K562 (cell line): ENCODE measurements around the gene HYOU1.

Experiments used
- FOXA1 ChIP-seq: fragments of 450-650 bp; IDR thresholded peaks from 2 replicates; pipeline ENCODE4 v1.6.1; 2016; ENCODE audit warnings: mild to moderate bottlenecking, borderline replicate concordance
- TF ChIP-seq, protein P1 (sequence below): sonication (generic); formaldehyde crosslinking; IDR thresholded peaks from 2 replicates; pipeline ENCODE4 v1.8.1; 2023; ENCODE audit warnings: mild to moderate bottlenecking, missing genetic modification reagents

DNA sequence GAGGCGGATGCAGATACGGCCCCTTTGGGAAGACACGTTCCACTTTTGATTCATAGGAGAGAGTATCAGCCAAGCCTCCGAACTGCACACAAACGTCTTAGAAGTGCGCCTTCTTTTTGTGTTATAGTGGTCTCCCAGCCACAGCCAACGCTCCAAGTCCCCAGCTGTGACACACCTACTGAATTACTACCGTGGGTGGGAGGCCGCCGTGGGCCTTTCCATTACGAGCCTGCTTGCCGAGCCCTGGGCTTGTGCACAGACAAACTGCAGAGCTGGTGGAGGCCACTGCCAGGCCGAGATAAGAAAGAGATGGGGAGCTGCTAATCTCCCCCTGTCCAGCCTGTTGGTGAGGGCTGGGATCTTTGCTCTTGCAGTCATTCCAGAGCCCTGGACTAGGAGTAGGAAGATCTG is 28.4 kb upstream of the HYOU1 start:
- TF ChIP-seq FOXA1: no peak
- TF ChIP-seq, protein P1, sequence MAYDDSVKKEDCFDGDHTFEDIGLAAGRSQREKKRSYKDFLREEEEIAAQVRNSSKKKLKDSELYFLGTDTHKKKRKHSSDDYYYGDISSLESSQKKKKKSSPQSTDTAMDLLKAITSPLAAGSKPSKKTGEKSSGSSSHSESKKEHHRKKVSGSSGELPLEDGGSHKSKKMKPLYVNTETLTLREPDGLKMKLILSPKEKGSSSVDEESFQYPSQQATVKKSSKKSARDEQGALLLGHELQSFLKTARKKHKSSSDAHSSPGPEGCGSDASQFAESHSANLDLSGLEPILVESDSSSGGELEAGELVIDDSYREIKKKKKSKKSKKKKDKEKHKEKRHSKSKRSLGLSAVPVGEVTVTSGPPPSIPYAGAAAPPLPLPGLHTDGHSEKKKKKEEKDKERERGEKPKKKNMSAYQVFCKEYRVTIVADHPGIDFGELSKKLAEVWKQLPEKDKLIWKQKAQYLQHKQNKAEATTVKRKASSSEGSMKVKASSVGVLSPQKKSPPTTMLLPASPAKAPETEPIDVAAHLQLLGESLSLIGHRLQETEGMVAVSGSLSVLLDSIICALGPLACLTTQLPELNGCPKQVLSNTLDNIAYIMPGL: no peak
